Epithelial cell of proximal tubule (primary cell): Measurements from ENCODE around the gene RPS15. TPM values are rescaled to one million over a fixed set of nuclear protein-coding genes. Genes with fewer than 3 reads are reported as not detected.

Experiments
- DNase-seq: peaks from one replicate; pipeline ENCODE4 v3.0.0-alpha.2; 2011; ENCODE audit warnings: low read depth
- H3K4me3 ChIP-seq: 2 replicates; pipeline ENCODE4 v1.5.1; 2011; ENCODE audit warnings: low read depth, mild to moderate bottlenecking, low read length
- CTCF ChIP-seq: conservative IDR thresholded peaks from 2 replicates; pipeline ENCODE4 v1.5.1; 2012; ENCODE audit warnings: low read depth, mild to moderate bottlenecking, low read length
- total RNA-seq: library from RNA; depleted of rRNA; stranded (reverse); fragments of >200 nt; gene quantifications from 2 replicates; pipeline ENCODE4 v1.2.3, GENCODE V29; 2015

RPS15 gene
- total RNA-seq, 1 donor from 2014 or later, result 3,361 TPM

GRCh38 chr19:1422360-1422759 lies 15.8 kb upstream of the RPS15 start:
- no peak overlapping the region for H3K4me3 ChIP-seq
- TF ChIP-seq CTCF, result no peak
- DNase-seq, result no peak

- H3K4me3 ChIP-seq, result no peak overlapping the region
- no peak for TF ChIP-seq CTCF
- no peak for DNase-seq
Observed at GRCh38 chr19:1422943-1423342, 15.3 kb upstream of the RPS15 start.

GRCh38 chr19:1423436-1424191 lies 14.6 kb upstream of the RPS15 start:
- no peak for DNase-seq
- no peak overlapping the region for H3K4me3 ChIP-seq
- TF ChIP-seq CTCF, result no peak

GRCh38 chr19:1424192-1424955 lies 13.8 kb upstream of the RPS15 start:
- H3K4me3 ChIP-seq, result no peak overlapping the region
- TF ChIP-seq CTCF, result no peak

GRCh38 chr19:1425102-1425837 lies 12.9 kb upstream of the RPS15 start:
- TF ChIP-seq CTCF, result no peak
- DNase-seq, result no peak
- no peak overlapping the region for H3K4me3 ChIP-seq

More at GRCh38 chr19:1424192-1424955, 13.8 kb upstream of the RPS15 start:
- no peak for DNase-seq

GRCh38 chr19:1425902-1426301 lies 12.3 kb upstream of the RPS15 start:
- DNase-seq, result no peak
- no peak for TF ChIP-seq CTCF
- no peak overlapping the region for H3K4me3 ChIP-seq
